Measurements from ENCODE around the gene EPC1. TPM values are rescaled to one million over a fixed set of nuclear protein-coding genes. Genes with fewer than 3 reads are reported as not detected.
"Not testable (repeated sequence)": the region's sequence is repeated elsewhere in the genome, so short reads cannot be mapped to it uniquely, and the experiment has no call there.

Gene EPC1
- total and polyA plus RNA-seq, 4 donors: 44.5 to 71.5 (median 51.0) TPM

DNA sequence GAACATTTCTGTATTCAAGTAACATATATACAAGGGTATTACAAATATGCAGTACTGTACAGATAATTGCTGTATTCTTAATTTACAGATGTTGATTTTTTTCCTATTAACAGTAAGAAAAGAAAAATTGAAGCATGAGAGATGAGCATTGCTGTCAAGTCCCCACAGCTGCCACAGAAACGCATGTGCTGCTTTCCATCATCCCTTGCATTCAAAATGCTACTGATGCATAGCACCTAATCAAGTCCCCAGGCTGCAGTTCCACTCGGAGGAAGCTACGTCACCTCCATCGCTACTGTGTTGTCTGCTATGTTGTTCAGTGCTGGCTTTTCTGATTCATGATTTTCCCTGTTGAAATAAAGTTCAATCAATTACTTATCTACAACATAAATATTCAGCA lies 78.2 kb downstream of the EPC1 start:
- Histone ChIP-seq H3K4me3 (ENCODE audit: low read depth, low read length) (no peak overlapping the region), H3K36me3 (ENCODE audit: control insufficient read depth, insufficient read depth, low read length) (peaks cover 20% of the 10 kb centered on the region), H3K27ac (ENCODE audit: low read depth, low read length) (no peak overlapping the region), H3K27me3 (ENCODE audit: control insufficient read depth, insufficient read depth, low read length) (no peaks in the 10 kb centered on the region), H3K4me1 (ENCODE audit: control insufficient read depth, insufficient read depth, low read length) (no peaks in the 10 kb centered on the region), H3K9me3 (ENCODE audit: control insufficient read depth, insufficient read depth, low read length) (no peaks in the 10 kb centered on the region)
- WGBS (ENCODE audit: insufficient coverage): 69% methylated on average over 2 of the region's 4 CpGs
- DNase-seq (ENCODE audit: low read depth in 4 of 6, low spot score in 6 of 6): peak in 1 of 6 donors; percentile 38

DNA sequence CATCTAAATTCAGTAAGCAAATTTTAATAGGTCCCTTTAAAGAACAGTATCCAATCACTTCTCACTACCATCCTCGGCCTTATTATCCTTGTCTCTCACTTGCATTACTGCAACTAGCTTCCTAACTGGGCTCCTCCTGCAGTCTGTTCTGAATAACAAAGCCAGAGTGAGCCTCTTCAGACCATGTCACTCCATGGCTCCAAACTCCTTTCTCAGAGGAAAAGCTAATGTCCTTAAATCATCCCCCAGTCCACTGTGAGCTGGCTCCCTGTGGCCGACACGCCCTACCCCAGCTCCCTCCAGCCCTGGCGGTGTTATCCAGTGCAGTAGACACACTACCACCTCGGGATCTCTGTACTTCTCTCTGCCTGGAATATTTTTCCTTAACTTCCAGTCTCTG lies 80.0 kb downstream of the EPC1 start:
- WGBS (ENCODE audit: insufficient coverage): 38% methylated on average over 5 of the region's 5 CpGs
- no peaks in the 10 kb centered on the region for H3K9me3 ChIP-seq (ENCODE audit: control insufficient read depth, insufficient read depth, low read length)
- no peak for DNase-seq (ENCODE audit: low read depth in 4 of 6, low spot score in 6 of 6)
- H3K27me3 ChIP-seq (ENCODE audit: control insufficient read depth, insufficient read depth, low read length): no peaks in the 10 kb centered on the region
- no peak overlapping the region for H3K4me3 ChIP-seq (ENCODE audit: low read depth, low read length)
- peaks cover 15% of the 10 kb centered on the region for H3K36me3 ChIP-seq (ENCODE audit: control insufficient read depth, insufficient read depth, low read length)
- no peak overlapping the region for H3K27ac ChIP-seq (ENCODE audit: low read depth, low read length)
- H3K4me1 ChIP-seq (ENCODE audit: control insufficient read depth, insufficient read depth, low read length): no peaks in the 10 kb centered on the region

DNA sequence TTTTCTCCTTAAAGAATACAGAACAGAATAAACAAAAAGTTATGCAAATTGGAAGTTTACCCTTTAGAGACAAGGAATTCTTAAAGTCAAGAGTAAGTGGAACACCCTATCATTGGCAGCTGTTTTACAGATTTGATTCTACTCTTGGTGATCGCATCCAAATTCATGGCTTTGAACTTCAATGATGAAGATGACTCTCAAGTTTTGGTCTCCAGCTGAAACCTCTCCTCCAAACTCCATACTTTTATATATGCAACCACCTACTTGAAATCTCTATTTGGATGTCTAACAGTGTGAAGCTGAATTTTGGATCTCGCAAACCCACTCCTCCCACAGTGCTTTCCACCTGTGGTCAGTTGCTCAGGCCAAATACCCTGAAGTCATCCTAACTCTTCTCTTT lies 80.4 kb downstream of the EPC1 start:
- Histone ChIP-seq H3K4me1 (ENCODE audit: control insufficient read depth, insufficient read depth, low read length) (no peaks in the 10 kb centered on the region), H3K27me3 (ENCODE audit: control insufficient read depth, insufficient read depth, low read length) (no peaks in the 10 kb centered on the region), H3K4me3 (ENCODE audit: low read depth, low read length) (no peak overlapping the region), H3K27ac (ENCODE audit: low read depth, low read length) (no peak overlapping the region), H3K36me3 (ENCODE audit: control insufficient read depth, insufficient read depth, low read length) (peaks cover 15% of the 10 kb centered on the region), H3K9me3 (ENCODE audit: control insufficient read depth, insufficient read depth, low read length) (no peaks in the 10 kb centered on the region)
- WGBS (ENCODE audit: insufficient coverage): 100% methylated on average over 1 of the region's 2 CpGs
- no peak for DNase-seq (ENCODE audit: low read depth in 4 of 6, low spot score in 6 of 6)

DNA sequence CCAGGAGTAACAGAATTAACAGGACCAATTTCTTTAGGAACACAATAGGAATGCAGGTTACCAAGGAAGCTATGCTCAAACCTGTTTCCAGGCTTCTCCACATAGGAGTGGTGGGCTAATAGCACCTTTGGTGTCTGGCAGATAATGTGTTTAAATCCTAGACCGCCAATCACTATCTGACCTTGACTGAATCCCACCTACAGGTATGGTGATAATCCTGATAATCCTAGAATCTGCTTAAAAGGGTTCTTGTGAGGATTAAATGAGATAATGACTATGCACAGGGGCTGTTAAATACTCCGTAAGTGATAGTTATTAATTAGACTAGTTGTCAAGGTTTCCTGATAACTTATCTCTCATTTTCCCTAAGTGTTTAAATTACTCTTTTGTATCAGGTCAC lies 81.2 kb downstream of the EPC1 start:
- WGBS (ENCODE audit: insufficient coverage): no CpG with 5 or more reads among the region's 2 CpGs
- H3K27me3 ChIP-seq (ENCODE audit: control insufficient read depth, insufficient read depth, low read length): no peaks in the 10 kb centered on the region
- H3K36me3 ChIP-seq (ENCODE audit: control insufficient read depth, insufficient read depth, low read length): peaks cover 11% of the 10 kb centered on the region
- H3K9me3 ChIP-seq (ENCODE audit: control insufficient read depth, insufficient read depth, low read length): no peaks in the 10 kb centered on the region
- H3K4me1 ChIP-seq (ENCODE audit: control insufficient read depth, insufficient read depth, low read length): no peaks in the 10 kb centered on the region
- H3K27ac ChIP-seq (ENCODE audit: low read depth, low read length): no peak overlapping the region
- no peak overlapping the region for H3K4me3 ChIP-seq (ENCODE audit: low read depth, low read length)
- DNase-seq (ENCODE audit: low read depth in 4 of 6, low spot score in 6 of 6): no peak

DNA sequence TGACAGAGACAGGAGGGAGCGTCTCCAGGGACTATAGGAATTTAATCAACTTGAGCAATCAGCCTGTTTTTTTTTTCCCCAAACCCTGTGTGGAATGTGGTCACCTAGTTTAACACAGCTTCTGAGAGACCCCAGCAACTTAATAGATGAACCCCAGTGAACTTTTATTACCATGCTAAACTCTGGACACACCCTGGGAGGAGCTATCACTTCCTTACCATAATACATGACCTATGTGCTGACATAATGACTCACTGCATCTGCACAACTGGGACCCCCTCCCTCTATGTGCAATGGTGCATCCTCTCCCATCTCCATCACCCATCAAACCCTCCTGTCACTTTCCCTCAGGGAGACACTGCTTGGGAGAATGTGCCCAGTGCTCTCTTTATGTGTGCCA lies 83.7 kb downstream of the EPC1 start:
- Histone ChIP-seq H3K4me1 (ENCODE audit: control insufficient read depth, insufficient read depth, low read length) (no peaks in the 10 kb centered on the region), H3K9me3 (ENCODE audit: control insufficient read depth, insufficient read depth, low read length) (no peaks in the 10 kb centered on the region), H3K27me3 (ENCODE audit: control insufficient read depth, insufficient read depth, low read length) (no peaks in the 10 kb centered on the region), H3K27ac (ENCODE audit: low read depth, low read length) (no peak overlapping the region), H3K4me3 (ENCODE audit: low read depth, low read length) (no peak overlapping the region), H3K36me3 (ENCODE audit: control insufficient read depth, insufficient read depth, low read length) (peaks cover 6% of the 10 kb centered on the region)
- WGBS (ENCODE audit: insufficient coverage): no CpG with 5 or more reads among the region's 1 CpG
- no peak for DNase-seq (ENCODE audit: low read depth in 4 of 6, low spot score in 6 of 6)

DNA sequence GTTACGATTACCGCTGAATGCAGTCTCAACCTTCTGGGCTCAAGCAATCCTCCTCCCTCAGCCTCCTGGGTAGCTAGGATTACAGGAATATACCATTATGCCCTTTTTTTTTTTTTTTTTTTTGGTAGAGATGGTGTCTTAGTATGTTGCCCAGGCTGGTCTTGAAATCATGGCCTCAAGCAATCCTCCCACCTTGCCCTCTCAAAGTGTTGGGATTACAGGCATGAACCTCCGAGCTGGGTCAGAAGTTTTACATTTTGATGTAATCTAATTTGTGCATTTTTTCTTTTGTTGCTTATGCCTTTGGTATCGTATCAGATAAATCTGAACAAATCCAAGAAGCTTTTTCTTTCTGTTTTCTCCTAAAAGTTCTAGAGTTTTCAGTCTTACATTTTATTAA lies 87.4 kb downstream of the EPC1 start:
- WGBS (ENCODE audit: insufficient coverage): 100% methylated on average over 2 of the region's 4 CpGs
- Histone ChIP-seq H3K4me1 (ENCODE audit: control insufficient read depth, insufficient read depth, low read length) (no peaks in the 10 kb centered on the region), H3K9me3 (ENCODE audit: control insufficient read depth, insufficient read depth, low read length) (no peaks in the 10 kb centered on the region), H3K36me3 (ENCODE audit: control insufficient read depth, insufficient read depth, low read length) (no peaks in the 10 kb centered on the region), H3K4me3 (ENCODE audit: low read depth, low read length) (no peak overlapping the region), H3K27ac (ENCODE audit: low read depth, low read length) (no peak overlapping the region), H3K27me3 (ENCODE audit: control insufficient read depth, insufficient read depth, low read length) (no peaks in the 10 kb centered on the region)
- no peak for DNase-seq (ENCODE audit: low read depth in 4 of 6, low spot score in 6 of 6)

DNA sequence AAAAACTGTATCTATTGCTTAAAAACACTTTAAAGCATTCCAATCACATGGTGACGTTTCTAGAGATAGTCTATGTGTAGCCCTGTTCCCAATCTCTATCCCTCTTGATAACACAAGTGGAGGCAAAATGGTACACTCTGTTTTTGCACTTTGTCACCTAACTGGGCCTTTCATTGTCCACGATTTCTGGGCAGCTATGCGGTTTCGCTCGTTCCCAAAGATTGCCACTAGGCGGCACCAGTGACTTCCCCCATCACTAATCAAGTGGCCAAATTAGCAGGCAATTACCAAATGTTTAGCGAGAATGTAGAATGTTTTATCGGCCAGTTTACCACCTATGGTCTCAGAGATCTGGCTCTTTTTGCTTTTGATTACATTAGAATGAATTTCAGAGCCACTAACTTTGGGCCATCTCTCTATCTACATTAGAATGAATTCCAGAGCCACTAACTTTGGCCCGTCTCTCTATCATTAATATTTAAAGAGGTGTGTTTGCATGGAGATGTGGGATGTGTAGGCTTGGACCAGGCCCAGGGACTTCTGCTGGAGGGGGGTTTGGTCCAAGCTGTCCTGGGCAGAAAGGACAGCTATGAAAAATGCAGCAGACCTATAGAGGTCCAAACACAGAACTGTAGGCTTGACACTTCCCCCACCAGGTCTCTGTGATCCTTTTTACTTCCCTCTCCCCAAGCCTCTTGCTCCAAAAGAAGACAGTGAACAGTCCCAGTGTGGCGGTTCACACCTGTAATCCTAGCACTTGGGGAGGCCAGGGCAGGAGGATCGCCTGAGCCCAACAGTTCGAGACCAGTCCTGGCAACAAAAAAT lies 90.1 kb downstream of the EPC1 start:
- H3K9me3 ChIP-seq (ENCODE audit: control insufficient read depth, insufficient read depth, low read length): no peaks in the 10 kb centered on the region
- H3K4me3 ChIP-seq (ENCODE audit: low read depth, low read length): no peak overlapping the region
- 28% methylated on average over 9 of the region's 12 CpGs for WGBS (ENCODE audit: insufficient coverage)
- no peaks in the 10 kb centered on the region for H3K36me3 ChIP-seq (ENCODE audit: control insufficient read depth, insufficient read depth, low read length)
- DNase-seq (ENCODE audit: low read depth in 4 of 6, low spot score in 6 of 6): peak; percentile 15 to 82 (median 39)
- no peaks in the 10 kb centered on the region for H3K27me3 ChIP-seq (ENCODE audit: control insufficient read depth, insufficient read depth, low read length)
- H3K4me1 ChIP-seq (ENCODE audit: control insufficient read depth, insufficient read depth, low read length): no peaks in the 10 kb centered on the region
- no peak overlapping the region for H3K27ac ChIP-seq (ENCODE audit: low read depth, low read length)

DNA sequence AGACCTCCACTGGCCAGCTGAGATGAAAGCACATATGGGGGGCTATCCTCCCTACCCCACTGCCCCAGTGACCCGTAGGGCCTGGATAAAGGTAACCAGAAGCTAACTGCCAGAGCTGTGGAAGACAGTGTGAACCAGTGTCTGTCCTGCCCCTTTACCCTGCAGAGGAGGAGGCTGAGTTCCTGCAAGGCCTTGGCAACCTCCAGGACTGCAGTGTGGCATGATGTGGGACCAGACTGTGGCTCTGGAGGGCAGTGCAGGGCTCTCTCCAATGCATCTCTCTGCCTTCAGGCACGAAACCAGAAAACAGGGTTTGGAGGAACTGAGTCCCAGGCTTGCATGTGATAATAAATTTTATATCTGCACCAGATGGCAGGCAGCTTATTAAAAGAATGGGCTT lies 93.1 kb downstream of the EPC1 start:
- H3K27me3 ChIP-seq (ENCODE audit: control insufficient read depth, insufficient read depth, low read length): no peaks in the 10 kb centered on the region
- H3K4me3 ChIP-seq (ENCODE audit: low read depth, low read length): no peak overlapping the region
- H3K4me1 ChIP-seq (ENCODE audit: control insufficient read depth, insufficient read depth, low read length): no peaks in the 10 kb centered on the region
- H3K9me3 ChIP-seq (ENCODE audit: control insufficient read depth, insufficient read depth, low read length): no peaks in the 10 kb centered on the region
- H3K27ac ChIP-seq (ENCODE audit: low read depth, low read length): no peak overlapping the region
- WGBS (ENCODE audit: insufficient coverage): 100% methylated on average over 2 of the region's 2 CpGs
- no peaks in the 10 kb centered on the region for H3K36me3 ChIP-seq (ENCODE audit: control insufficient read depth, insufficient read depth, low read length)
- DNase-seq (ENCODE audit: low read depth in 4 of 6, low spot score in 6 of 6): no peak

DNA sequence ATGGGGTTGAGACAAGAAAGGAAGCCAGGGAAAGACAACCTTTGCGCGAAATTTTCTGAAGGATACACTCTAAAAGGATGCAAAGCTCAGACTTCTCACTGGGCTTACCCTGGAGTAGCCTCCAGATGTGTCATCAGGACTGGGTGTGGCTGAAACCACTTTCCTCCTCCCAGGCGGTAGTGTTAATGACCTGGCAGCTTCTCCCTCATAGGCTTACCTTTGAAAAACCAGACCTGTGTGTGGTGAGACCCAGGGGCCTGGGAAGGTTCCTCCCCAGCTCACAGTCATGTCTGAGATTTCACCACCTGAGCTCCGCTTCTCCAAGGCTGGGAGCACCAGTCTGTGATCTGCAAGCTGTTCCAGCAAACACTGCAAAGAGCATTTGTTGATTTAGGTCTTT lies 93.7 kb downstream of the EPC1 start:
- H3K27me3 ChIP-seq (ENCODE audit: control insufficient read depth, insufficient read depth, low read length): no peaks in the 10 kb centered on the region
- no peaks in the 10 kb centered on the region for H3K4me1 ChIP-seq (ENCODE audit: control insufficient read depth, insufficient read depth, low read length)
- DNase-seq (ENCODE audit: low read depth in 4 of 6, low spot score in 6 of 6): no peak
- WGBS (ENCODE audit: insufficient coverage): 98% methylated on average over 3 of the region's 4 CpGs
- H3K27ac ChIP-seq (ENCODE audit: low read depth, low read length): no peak overlapping the region
- no peaks in the 10 kb centered on the region for H3K9me3 ChIP-seq (ENCODE audit: control insufficient read depth, insufficient read depth, low read length)
- no peaks in the 10 kb centered on the region for H3K36me3 ChIP-seq (ENCODE audit: control insufficient read depth, insufficient read depth, low read length)
- no peak overlapping the region for H3K4me3 ChIP-seq (ENCODE audit: low read depth, low read length)

DNA sequence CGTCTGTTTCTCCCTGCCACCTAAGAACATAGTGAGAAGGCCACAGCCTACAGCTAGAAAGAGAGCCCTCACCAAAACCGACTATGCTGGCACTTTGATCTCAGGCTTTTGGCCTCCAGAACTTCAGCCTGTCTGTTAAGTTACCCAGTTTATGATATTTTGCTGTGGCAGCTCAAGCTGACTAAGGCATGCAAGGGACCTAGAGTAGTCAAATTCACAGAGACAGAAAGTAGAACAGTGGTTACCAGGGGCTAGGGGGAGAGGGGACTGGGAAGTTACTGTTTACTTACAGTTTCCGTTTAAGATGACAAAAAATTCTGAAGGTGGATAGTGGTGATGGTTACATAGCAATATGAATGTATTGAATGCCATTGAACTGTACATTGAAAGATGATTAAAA lies 96.5 kb downstream of the EPC1 start:
- not testable (repeated sequence) for DNase-seq (ENCODE audit: low read depth in 4 of 6, low spot score in 6 of 6); H3K9me3 ChIP-seq (ENCODE audit: control insufficient read depth, insufficient read depth, low read length)
- WGBS (ENCODE audit: insufficient coverage): no CpG with 5 or more reads among the region's 3 CpGs

More for the DNA sequence above, 96.5 kb downstream of the EPC1 start:
- not testable (repeated sequence) for H3K27ac ChIP-seq (ENCODE audit: low read depth, low read length); H3K36me3 ChIP-seq (ENCODE audit: control insufficient read depth, insufficient read depth, low read length); H3K4me1 ChIP-seq (ENCODE audit: control insufficient read depth, insufficient read depth, low read length); H3K27me3 ChIP-seq (ENCODE audit: control insufficient read depth, insufficient read depth, low read length); H3K4me3 ChIP-seq (ENCODE audit: low read depth, low read length)
